K562 (cell line): Measurements from ENCODE around the gene GDAP2. TPM values are rescaled to one million over a fixed set of nuclear protein-coding genes. Genes with fewer than 3 reads are reported as not detected.

ENCODE experiments used
- ARID4B ChIP-seq: sonication (generic); formaldehyde crosslinking; IDR thresholded peaks from 2 replicates; pipeline ENCODE4 v1.8.0; 2022; ENCODE audit warnings: mild to moderate bottlenecking, missing genetic modification reagents
- MIER1 ChIP-seq: fragments of 450-650 bp; IDR thresholded peaks from 2 replicates; pipeline ENCODE4 v1.6.1; 2016; ENCODE audit warnings: antibody characterized with exemption, mild to moderate bottlenecking, low read depth
- TBP ChIP-seq: optimal IDR thresholded peaks from 2 replicates; pipeline ENCODE3; 2011; ENCODE audit warnings: low read depth, low read length, improper control_type of control experiment
- XRCC3 ChIP-seq: fragments of 450-650 bp; IDR thresholded peaks from 2 replicates; pipeline ENCODE4 v1.6.1; 2017; ENCODE audit warnings: mild to moderate bottlenecking, moderate library complexity
- XRCC5 ChIP-seq: fragments of 200-400 bp; formaldehyde crosslinking; IDR thresholded peaks from 2 replicates; pipeline ENCODE4 v1.6.1; 2017; ENCODE audit warnings: low read depth, mild to moderate bottlenecking, low read length
- ZNF780A ChIP-seq: fragments of 250-450 bp; sonication (Bioruptor Pico); IDR thresholded peaks from 2 replicates; pipeline ENCODE4 v1.5.0; 2021; ENCODE audit warnings: mild to moderate bottlenecking
- polyA plus RNA-seq, 8 experiments: library from polyadenylated mRNA; depleted of rRNA in 4 of 8; stranded (reverse) in 5 of 8; unstranded in 3 of 8; fragments of >200 nt; fragmentation: Nextera tagmentation in 2 of 8; fragmentation: Illumina TruSeq in 1 of 8; extraction: Ambion mirVana in 2 of 8; extraction: Trizol in 1 of 8; gene quantifications; 2 replicates each; pipeline versions ENCODE4 v1.2.1 to v1.2.3, GENCODE V29; 2011 to 2014; ENCODE audit warnings: inconsistent platforms in 1 of 8, missing spikeins in 1 of 8
- total RNA-seq, 7 experiments: library from RNA; depleted of rRNA in 6 of 7; stranded (reverse); fragments of >200 nt in 6 of 7; fragmentation: Illumina TruSeq in 2 of 7; extraction: Trizol in 2 of 7; gene quantifications; 2 replicates each; pipeline versions ENCODE4 v1.2.1 to v1.2.3, GENCODE V29; 2011 to 2021; ENCODE audit warnings: low replicate concordance in 1 of 7
- TF ChIP-seq, protein P1 (sequence below): fragments of 450-650 bp; IDR thresholded peaks from 2 replicates; pipeline ENCODE4 v1.6.1; 2017; ENCODE audit warnings: antibody characterized with exemption, mild to moderate bottlenecking

The GDAP2 gene
- total and polyA plus RNA-seq, 9 of the 15 experiments (the other 6 are each of a cell fraction or from before 2014, with no cell fraction given), result 4.1 to 23.1 (median 13.2) TPM

GRCh38 chr1:117970252-117970651 is 40.8 kb upstream of the GDAP2 start (continued):
- TF ChIP-seq XRCC3 (no peak), ZNF780A (CRISPR knock-in tag) (no peak), ARID4B (no peak), TBP (no peak), XRCC5 (no peak), MIER1 (no peak)
- TF ChIP-seq, protein P1, sequence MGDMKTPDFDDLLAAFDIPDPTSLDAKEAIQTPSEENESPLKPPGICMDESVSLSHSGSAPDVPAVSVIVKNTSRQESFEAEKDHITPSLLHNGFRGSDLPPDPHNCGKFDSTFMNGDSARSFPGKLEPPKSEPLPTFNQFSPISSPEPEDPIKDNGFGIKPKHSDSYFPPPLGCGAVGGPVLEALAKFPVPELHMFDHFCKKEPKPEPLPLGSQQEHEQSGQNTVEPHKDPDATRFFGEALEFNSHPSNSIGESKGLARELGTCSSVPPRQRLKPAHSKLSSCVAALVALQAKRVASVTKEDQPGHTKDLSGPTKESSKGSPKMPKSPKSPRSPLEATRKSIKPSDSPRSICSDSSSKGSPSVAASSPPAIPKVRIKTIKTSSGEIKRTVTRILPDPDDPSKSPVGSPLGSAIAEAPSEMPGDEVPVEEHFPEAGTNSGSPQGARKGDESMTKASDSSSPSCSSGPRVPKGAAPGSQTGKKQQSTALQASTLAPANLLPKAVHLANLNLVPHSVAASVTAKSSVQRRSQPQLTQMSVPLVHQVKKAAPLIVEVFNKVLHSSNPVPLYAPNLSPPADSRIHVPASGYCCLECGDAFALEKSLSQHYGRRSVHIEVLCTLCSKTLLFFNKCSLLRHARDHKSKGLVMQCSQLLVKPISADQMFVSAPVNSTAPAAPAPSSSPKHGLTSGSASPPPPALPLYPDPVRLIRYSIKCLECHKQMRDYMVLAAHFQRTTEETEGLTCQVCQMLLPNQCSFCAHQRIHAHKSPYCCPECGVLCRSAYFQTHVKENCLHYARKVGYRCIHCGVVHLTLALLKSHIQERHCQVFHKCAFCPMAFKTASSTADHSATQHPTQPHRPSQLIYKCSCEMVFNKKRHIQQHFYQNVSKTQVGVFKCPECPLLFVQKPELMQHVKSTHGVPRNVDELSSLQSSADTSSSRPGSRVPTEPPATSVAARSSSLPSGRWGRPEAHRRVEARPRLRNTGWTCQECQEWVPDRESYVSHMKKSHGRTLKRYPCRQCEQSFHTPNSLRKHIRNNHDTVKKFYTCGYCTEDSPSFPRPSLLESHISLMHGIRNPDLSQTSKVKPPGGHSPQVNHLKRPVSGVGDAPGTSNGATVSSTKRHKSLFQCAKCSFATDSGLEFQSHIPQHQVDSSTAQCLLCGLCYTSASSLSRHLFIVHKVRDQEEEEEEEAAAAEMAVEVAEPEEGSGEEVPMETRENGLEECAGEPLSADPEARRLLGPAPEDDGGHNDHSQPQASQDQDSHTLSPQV, result no peak
